Activated naive CD8-positive, alpha-beta T cell treated with anti-CD3 and anti-CD28 coated beads, Interleukin-2, amount 50 U/mL, for 16 hours (primary cell): ENCODE measurements around the gene NAGK.

ENCODE experiments used
- DNase-seq: peaks from one replicate; pipeline ENCODE4 v3.0.0-alpha.2; 2020; ENCODE audit warnings: low read depth, low spot score

The NAGK gene

DNA sequence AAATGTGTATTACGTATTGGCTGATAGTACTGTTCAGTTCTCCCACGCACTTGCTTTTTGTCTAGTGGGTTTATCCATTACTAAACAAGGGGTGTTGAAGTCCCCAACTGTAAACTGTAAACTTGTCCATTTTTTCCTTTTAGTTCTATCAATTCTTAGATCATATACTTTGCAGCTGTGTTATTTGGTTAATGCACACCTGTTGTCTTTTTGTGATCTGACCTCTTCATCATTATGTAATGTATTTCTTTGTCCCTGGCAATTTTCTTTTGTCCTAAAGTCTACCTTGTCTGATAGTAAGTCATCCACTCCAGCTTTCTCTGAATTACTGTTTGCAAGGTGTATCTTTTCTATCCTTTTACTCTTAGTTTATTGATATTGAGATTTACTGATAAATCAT is 39.6 kb downstream of the NAGK start:
- no peak for DNase-seq

DNA sequence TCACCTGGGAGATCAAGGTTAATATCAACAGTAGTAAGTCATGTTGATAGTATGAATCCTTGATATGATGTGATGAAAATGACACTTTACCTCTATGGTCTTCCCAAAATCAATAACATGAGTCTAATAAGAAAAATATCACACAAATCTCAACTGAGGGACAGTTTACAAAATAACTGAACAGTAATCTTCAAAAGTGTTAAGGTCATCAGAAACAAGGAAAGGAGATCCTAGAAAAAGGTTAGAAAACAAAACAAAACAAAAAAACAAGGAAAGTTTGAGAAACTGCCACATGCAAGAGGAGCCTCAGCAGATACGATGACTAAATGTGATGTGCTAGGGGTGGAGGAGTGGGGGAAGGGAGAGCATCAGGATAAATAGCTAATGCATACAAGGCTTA is 45.4 kb downstream of the NAGK start:
- DNase-seq = no peak

DNA sequence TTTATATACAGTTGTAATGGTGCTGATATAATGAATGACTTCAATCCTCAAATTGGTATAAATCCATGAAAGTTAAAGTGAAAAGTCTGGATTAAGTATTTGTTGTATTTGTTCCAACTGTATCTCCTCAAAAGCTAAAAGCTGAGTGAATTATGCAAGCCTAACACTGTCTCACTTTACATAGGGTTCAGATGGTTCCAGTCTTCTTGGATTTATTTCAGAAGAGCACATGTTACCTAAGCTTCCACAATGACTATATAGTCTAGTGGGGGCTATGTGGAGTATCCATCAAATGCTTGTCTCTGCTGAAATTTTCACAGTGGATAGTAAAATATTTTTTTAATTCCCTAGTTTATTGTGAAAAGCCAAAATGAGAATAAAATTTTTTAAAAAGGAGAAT is 48.6 kb downstream of the NAGK start:
- DNase-seq = no peak

DNA sequence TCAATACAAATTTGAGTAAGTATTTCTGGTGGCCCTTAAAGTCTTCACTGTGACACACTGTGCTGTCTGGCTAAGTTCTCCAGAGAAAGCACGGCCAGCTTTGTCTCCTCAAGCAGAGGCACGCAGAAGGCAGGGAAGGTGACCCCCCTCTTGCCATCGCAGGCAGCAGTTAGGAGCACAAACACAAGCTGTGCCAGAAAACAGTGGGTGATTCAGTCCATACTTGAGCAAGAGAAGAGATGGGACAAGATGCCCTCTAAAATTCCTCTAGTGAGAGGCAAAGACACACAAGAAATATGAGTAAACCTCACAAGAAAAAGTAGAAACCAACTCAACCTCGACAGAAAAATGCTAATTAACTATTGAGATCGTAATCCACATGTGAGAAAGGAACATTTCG is 51.7 kb downstream of the NAGK start:
- no peak for DNase-seq

DNA sequence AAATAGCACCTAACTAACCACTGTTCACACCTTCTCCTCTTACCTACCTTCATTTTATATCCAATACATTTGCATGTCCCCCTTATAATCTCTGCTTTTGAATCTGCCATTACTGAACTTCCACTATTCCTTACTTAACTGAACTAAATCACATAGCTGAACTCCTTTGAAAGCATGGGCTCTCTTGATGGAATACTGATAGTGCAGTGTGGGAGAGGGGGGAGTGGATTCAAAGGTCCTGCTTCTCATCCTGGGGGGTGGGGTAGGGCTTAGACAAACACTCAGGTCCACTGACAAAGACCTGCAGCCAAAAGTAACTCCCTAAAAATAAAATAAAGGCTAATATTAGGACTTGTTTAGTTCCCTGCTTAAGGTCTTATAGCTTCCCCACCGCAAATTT is 53.0 kb downstream of the NAGK start:
- no peak for DNase-seq

DNA sequence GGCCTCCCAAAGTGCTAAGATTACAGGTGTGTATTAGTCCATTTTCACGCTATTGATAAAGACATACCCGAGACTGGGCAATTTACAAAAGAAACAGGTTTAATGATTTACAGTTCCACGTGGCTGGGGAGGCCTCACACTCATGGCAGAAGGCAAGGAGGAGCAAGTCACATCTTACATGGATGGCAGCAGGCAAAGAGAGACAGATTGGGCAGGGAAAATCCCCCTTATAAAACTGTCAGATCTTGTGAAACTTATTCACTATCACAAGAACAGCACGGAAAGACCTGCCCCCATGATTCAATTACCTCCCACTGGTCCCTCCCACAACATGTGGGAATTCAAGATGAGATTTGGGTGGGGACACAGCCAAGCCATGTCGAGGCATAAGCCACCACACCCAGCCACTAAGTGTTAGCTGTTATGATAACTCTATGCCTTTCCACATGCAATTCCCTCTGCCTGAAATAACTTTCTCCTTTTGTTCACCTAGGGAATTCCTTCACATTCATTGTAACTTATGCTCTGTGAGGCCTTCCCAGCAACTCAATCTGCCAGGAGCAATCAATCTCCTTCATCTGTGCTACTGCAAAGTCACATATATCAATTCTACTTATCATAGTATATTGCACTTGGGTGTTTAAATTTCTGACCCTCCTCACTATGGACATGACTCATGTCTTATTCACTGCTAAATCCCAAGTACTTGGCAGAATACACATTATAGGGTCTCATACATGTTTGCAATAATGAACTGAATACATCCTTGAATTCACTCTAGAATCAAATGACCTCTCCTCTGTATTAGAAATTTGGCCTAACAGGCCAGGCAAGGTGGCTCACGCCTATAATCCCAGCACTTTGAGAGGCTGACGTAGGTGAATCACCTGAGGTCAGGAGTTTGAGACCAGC is 54.2 kb downstream of the NAGK start:
- DNase-seq = no peak

DNA sequence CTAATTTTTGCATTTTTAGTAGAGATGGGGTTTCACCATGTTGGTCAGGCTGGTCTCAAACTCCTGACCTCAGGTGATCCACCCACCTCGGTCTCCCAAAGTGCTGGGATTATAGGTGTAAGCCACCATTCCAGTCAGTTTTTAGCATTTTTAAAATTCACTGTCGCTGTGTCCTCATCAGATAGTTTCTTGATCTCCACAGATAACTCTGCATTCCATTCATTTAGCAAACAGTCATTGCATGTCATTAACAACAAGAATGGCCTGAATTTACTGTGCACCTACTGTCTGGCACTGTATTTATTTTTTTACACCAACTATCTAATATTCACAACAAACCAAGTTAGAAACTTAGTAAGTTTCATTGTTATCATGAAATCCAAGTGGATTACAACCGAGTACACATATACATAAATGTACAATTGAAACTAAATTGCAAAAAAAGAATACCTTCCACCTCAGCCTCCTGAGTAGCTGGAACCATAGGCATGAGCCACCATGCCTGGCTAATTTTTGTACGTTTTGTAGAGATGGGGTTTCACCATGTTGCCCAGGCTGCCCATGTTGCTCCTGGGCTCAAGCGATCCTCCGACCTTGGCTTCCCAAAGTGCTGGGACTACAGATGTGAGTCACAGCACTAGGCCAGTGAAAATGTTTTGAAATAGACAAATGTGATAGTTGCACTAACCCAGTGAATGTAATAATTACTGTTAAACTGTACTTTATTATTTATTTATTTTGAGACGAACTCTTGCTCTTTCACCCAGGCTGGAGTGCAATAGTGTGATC is 57.3 kb downstream of the NAGK start:
- DNase-seq = no peak

DNA sequence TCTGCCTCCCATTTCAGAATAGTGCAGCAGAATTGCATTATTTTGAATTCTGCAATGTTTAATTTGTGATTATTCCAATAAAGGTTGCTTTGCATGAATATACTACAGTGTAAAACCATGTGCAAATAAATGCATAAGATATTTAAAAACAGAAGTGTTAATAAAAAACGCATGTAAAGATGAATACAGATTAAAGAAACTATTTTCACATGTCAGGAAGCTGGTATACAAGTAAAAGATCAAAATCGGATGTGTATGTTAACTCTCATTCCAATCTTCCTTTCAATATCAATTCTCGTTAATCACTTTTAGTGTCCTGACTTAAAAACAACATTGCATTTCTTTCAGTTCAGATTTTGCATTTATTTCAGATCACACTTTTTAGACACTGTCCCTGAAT is 58.5 kb downstream of the NAGK start:
- no peak for DNase-seq
